SH-SY5Y (cell line): ENCODE measurements around the gene GLT8D2.

Experiments
- GATA2 ChIP-seq: IDR thresholded peaks from 2 replicates; pipeline ENCODE4 v1.6.1; 2011; ENCODE audit warnings: mild to moderate bottlenecking, low read depth, low read length
- GATA3 ChIP-seq: IDR thresholded peaks from 2 replicates; pipeline ENCODE4 v1.6.1; 2011; ENCODE audit warnings: low read depth, mild to moderate bottlenecking, low read length, moderate library complexity

- TF ChIP-seq GATA3 (no peak), GATA2 (no peak)
Measured at GRCh38 chr12:103966736-103967135, 83.3 kb downstream of the GLT8D2 start.
